ENCODE data around the gene PDE11A.

The PDE11A gene

GRCh38 chr2:177660742-177661141 is 411.8 kb downstream of the PDE11A start:
- DNase-seq = no peak

GRCh38 chr2:177658309-177658708 is 414.3 kb downstream of the PDE11A start:
- no peak for DNase-seq

GRCh38 chr2:177651833-177652232 is 420.7 kb downstream of the PDE11A start:
- no peak for DNase-seq

DNA sequence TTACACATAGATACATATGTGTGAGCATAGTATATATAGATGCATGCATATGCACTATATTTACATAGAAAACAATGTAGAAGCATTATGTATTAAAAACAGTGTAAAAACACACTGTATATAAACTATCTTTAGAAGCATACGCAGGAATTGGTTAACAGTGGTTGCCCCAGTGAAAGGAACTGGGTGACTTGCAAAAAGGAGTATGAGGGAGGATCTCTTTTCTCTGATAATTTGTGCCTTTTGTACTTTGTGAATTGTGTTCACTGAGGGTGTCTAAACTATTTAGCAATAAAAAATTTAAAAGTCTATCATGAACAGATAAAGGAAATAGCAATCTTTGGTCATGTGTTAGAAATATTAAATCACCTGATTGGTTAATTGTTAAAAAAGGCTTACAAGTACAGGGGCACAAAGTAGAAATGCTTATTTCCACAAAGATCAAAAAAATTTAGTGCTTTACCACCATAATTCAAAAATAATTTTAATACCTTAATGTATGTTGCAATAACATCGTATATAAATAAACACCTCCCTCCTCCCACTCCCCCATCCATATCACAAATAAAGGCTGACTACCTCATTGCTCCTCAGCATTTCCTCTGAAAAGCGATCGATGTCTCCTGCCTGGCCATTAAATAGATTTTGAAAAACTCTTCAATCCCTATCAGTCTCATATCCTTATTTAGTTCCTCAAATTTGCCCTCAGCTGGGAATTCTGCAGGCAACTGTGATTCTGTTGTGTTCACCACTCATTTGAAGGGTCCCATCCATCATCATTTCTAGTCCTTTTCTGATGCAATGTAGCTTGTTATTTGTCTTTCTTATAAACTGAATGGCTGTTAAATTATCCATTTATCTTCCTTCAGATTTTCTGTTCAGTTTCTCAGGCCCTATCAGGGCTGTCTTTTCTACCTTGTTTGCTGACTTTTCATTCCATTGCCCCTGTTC is 422.7 kb downstream of the PDE11A start:
- no peak for DNase-seq

DNA sequence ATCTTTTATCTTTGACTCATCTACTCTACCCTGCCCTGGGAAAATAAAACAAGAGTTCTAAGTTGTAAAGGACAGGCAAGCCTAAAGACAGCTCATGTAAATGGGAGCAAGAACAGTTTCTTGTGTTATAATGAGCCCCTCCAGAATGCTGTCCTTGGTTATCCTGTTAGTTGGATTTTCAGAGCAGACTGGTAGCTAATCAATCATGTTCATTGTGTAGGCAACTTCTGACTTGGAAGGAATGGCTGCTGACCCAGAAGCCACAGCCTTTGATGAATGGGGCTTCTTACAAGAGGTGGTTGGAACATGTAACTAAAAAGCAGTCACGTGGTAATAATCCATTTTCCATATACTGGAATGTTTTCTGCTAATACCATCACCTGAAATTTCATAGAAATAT is 425.8 kb downstream of the PDE11A start:
- DNase-seq = no peak

DNA sequence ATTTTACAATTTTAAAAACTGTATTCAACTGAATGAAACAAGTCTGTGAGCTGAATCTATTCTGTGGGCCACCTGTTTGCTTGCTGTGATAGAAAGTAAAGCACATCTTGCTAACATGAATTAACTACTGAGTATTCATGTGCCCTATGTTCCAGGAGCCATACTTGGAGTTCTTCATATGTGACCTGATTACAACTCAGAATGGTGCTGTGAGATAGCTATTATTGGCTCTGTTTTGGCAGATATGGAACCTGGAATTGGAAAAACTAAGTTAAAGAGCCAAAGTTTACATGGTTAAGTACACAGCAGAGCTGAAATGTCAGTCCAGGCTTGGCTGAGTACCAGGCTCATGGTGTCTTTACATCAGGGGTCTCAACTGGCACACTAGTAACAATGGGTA is 426.3 kb downstream of the PDE11A start:
- DNase-seq = no peak

DNA sequence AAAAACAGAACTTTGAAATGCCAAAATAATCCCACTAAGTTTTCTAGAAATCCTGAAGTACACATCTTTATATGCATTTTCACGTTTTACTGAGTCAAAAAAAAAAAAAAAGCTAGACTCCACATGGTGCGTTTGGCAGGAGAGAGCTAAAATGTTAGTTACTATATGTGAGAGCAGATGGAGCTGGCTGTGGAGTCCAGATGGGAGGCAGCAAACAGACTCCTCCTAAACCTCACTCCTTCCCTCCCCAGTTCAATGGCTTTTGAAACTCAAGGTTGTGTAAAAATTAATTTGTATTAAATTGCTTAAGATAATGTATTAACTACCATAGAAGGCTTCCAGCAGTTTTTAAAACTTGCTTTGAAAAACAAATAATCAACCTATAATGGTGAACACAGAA is 431.2 kb downstream of the PDE11A start:
- DNase-seq = no peak

DNA sequence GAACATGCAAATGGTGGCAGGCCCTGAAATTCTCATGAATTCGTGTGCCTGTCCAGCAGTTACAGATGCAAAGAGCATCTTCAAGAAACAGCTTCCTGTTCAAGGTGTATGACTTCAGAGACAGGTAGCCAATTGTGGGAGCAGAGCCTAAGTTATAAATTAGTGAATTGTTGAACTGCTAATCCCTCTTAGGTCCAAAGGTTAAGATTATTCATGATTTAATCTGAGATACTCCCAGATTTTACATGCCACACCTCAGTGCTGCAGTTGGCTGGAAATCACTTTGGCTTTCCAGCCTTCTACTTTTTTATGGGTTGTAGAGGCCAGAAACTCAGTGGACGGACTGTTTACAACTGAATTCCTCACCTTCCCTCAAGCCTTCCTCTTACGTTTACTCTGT is 432.2 kb downstream of the PDE11A start:
- no peak for DNase-seq

- no peak for DNase-seq
Observed at GRCh38 chr2:177639262-177639914, 433.2 kb downstream of the PDE11A start.

DNA sequence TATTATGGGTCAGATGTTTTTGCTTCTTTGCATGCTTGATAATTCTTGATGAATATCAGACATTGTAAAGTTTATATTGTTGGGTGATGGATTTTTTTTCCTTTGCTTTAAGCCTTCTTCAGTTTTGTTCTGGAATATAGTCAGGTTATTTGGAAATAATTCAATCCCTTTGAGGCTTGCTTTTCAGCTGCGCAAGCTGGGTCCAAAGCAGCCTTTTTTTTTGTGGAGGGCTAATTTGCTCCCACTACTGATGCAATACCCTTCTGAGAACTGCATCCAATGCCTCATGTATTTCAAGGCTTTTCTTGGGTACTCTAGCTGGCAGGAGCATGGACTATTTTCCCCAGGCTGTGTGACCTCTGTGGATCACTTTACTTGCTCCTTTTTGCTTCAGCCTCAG is 434.1 kb downstream of the PDE11A start:
- DNase-seq = no peak

DNA sequence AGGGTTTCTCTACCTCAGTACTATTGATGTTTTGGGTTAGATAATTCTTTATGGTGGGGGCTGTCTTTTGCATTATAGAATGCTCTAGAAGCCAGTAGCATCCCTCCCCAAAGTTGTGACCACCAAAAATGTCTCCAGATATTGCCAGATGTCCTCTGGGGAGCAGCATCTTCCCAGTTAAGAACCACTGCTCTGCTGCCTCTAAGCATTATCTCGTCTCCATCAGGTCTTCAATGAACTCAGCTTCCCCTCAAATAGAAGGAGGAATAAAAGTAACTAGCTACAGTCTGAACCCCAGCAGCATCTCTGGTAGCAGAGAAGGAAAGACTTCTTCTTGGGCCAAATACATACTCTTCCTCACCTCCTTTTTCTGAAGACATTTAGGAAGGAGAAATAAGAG is 435.9 kb downstream of the PDE11A start:
- no peak for DNase-seq

GRCh38 chr2:177635696-177636095 is 436.9 kb downstream of the PDE11A start:
- no peak for DNase-seq

GRCh38 chr2:177633910-177634294 is 438.7 kb downstream of the PDE11A start:
- no peak for DNase-seq

GRCh38 chr2:177633111-177633510 is 439.5 kb downstream of the PDE11A start:
- DNase-seq = no peak

DNA sequence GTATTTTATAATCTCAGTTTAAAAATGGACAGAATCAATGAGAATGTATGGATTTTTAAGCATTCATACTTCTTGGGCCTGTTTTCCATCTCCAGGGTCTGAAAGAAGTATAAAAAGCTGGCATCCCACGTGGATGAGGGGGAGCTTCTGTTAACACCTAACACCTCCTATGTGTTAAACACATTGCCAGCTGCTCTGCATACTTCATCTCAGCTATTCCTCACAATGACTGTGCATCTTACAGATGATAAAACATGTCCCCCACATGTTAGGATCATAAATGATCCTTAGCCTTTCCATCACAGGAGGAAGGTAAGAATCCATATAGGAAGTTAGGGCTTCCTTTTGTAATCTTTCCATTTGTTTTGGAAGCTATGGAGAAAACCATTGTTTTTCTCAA is 440.9 kb downstream of the PDE11A start:
- DNase-seq = no peak

DNA sequence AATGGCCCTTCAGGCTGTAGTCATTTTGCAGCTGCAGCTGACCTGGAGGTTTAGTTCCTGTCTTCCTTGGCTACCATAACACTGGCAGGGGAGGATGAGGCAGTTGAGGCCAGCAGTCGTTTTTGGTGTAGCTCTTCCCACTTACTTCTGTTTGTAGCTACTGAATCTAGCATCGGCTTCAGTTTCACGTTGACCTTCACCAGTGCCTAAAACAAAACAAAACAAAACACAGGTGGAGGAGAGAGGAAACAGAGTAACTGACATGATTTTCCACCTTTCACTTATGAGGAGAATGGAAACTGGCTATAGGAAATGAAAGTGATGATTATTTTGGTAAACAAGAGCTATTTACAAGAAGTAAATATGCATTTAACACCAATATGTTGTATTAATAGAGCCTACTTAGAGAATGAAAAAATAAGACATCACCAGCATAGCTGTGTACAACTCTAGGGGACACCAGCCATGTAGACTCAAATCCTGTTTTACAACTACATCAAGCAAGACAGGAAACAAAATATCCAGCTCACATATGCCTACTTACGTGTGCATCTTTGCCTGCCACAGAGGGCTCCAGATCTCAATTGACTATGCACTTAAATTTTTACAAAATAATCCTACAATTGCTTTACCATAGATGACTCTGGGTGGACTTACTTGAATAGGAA is 443.1 kb downstream of the PDE11A start:
- no peak for DNase-seq

GRCh38 chr2:177628831-177629230 is 443.7 kb downstream of the PDE11A start:
- no peak for DNase-seq

DNA sequence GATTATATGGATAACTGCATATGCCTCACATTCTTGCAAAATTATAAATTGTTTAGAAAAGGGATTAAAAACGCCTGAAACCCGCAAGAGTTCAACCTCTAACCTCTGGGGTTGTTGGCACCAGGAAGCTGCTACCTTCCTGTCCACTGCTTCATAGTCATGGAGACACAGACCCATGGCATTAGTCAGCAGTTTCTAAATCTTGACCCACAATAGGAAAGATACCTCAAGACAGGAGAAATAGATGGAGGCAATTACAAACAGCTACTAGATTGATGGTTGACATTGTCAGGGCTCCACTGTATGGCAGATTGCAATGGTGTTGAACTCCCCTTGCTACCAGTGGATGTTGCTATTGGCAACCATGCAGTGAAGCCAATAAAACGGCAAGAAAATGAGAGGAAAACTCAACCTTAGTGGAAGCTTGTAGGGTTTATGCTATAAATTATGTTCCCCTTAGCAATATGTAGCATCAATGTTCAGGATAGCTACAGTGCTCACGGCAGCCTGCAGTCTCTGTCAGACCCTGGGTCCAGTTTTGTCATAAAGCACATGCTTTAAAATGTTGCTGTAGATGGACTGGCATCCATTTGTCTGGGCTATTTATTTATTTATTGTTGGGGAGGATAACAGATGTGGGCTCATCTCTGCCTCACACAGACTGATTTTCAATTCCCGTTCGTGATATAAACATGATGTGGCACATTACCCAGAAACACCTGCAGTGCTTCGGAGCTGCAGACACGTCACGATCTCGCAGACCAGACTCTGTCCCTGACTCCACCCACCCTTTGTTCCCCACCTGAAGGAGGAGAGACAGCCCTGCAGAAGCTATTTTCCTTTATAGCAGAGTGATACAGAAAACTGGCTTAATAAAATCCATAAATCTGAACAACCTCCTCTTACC is 446.6 kb downstream of the PDE11A start:
- no peak for DNase-seq

GRCh38 chr2:177622521-177622920 is 450.1 kb downstream of the PDE11A start:
- no peak for DNase-seq

- DNase-seq = no peak
Observed at GRCh38 chr2:177619986-177620385, 452.6 kb downstream of the PDE11A start.

DNA sequence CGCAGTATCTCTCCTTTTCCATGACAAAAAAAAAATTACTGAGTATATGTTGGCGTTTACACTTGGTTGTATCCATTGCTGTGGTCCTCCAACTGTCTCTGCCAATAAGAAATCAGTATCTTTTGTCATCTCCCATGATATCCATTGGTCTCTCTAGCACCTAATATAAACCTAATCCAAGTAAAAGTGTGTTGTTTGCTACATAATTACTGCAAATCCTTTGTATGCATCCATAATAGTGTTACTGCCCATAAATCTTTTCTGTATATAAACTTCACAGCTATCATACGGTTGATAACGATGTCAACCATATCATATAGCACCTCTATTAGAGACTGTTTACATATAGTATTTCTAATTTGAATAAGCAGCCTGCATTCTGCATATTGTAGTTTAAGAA is 453.1 kb downstream of the PDE11A start:
- DNase-seq = no peak
